H1 (cell line): ENCODE results near the gene LCP1. TPM values are rescaled to one million over a fixed set of nuclear protein-coding genes. Genes with fewer than 3 reads are reported as not detected.

Source experiments
- CTCF ChIA-PET: fragments of 300-600 bp; sonication (Branson Sonifier 250); formaldehyde crosslinking; loops from one replicate; lab custom pipeline; 2021; ENCODE audit not compliant: partially characterized antibody; lab: Charles Lee
- POLR2A ChIA-PET: fragments of 300-600 bp; sonication (Branson Sonifier 250); formaldehyde crosslinking; loops from one replicate; lab custom pipeline; 2021; ENCODE audit warnings: inconsistent platforms; ENCODE audit not compliant: partially characterized antibody; lab: Charles Lee
- DNase-seq, 2 experiments: peaks; one replicate each; pipeline versions ENCODE4 v3.0.0 to v3.0.0-alpha.2; 2010 to 2022; ENCODE audit warnings: low spot score in 2 of 2, low read depth in 1 of 2, mixed read lengths in 1 of 2
- FAIRE-seq: peaks from 2 replicates; lab custom pipeline; 2011; peaks lifted over from hg19 to GRCh38; lab: Jason Lieb, UNC
- H2AFZ ChIP-seq: 2 replicates; pipeline ENCODE4 v1.8.1; 2012; ENCODE audit warnings: low read length, inconsistent platforms
- H2AK5ac ChIP-seq: 2 replicates; pipeline ENCODE4 v1.6.1; 2013; ENCODE audit warnings: low read depth, low read length
- H2BK120ac ChIP-seq: replicated peaks from 2 replicates; pipeline ENCODE3; 2013; ENCODE audit warnings: low read depth, low read length, inconsistent platforms
- H2BK12ac ChIP-seq: 2 replicates; pipeline ENCODE4 v1.6.1; 2013; ENCODE audit warnings: low read depth, low read length
- H2BK15ac ChIP-seq: 2 replicates; pipeline ENCODE4 v1.6.1; 2013; ENCODE audit warnings: low read length
- H2BK20ac ChIP-seq: 2 replicates; pipeline ENCODE4 v1.6.1; 2013; ENCODE audit warnings: low read length
- H2BK5ac ChIP-seq: 2 replicates; pipeline ENCODE4 v1.6.1; 2013; ENCODE audit warnings: low read depth, low read length
- H3K14ac ChIP-seq: 2 replicates; pipeline ENCODE4 v1.6.1; 2013; ENCODE audit warnings: inconsistent platforms; ENCODE audit not compliant: insufficient read length
- H3K18ac ChIP-seq: 2 replicates; pipeline ENCODE4 v1.6.1; 2013; ENCODE audit warnings: low read length; ENCODE audit errors: extremely low read depth
- H3K23ac ChIP-seq: 2 replicates; pipeline ENCODE4 v1.6.1; 2013; ENCODE audit warnings: inconsistent platforms; ENCODE audit not compliant: insufficient read length
- H3K23me2 ChIP-seq: 2 replicates; pipeline ENCODE4 v1.6.1; 2013; ENCODE audit warnings: low read depth, low read length
- H3K27ac ChIP-seq: 2 replicates; pipeline ENCODE4 v1.6.1; 2011; ENCODE audit warnings: low read depth, low read length, inconsistent platforms
- H3K27me3 ChIP-seq, 4 experiments: replicated peaks in 1 of 4; 1 replicate in 1 of 4; 2 replicates in 3 of 4; pipeline versions ENCODE4 v1.6.1 to v1.8.1; 2011 to 2013; ENCODE audit warnings: low read length in 3 of 4, mild to moderate bottlenecking in 3 of 4, inconsistent platforms in 2 of 4, mixed read lengths in 2 of 4, moderate library complexity in 1 of 4; ENCODE audit not compliant: control insufficient read depth in 3 of 4, insufficient read depth in 3 of 4; ENCODE audit errors: extremely low read depth in 1 of 4
- H3K36me3 ChIP-seq, 4 experiments: 2 replicates each; pipeline versions ENCODE4 v1.6.1 to v1.8.1; 2011 to 2013; ENCODE audit warnings: mild to moderate bottlenecking in 4 of 4, low read length in 3 of 4, moderate library complexity in 2 of 4, control low read depth in 1 of 4, inconsistent platforms in 1 of 4; ENCODE audit not compliant: insufficient read depth in 4 of 4, control insufficient read depth in 2 of 4
- H3K4ac ChIP-seq: replicated peaks from 2 replicates; pipeline ENCODE3; 2013; ENCODE audit warnings: low read length, low read depth, mixed read lengths, inconsistent platforms; ENCODE audit not compliant: insufficient read length
- H3K4me1 ChIP-seq, 4 experiments: replicated peaks in 1 of 4; 1 replicate in 1 of 4; 2 replicates in 3 of 4; pipeline versions ENCODE4 v1.6.1 to v1.8.1; 2011 to 2013; ENCODE audit warnings: low read length in 3 of 4, inconsistent platforms in 2 of 4, mixed read lengths in 1 of 4; ENCODE audit not compliant: insufficient read depth in 4 of 4, control insufficient read depth in 3 of 4
- H3K4me2 ChIP-seq, 2 experiments: 2 replicates each; pipeline versions ENCODE4 v1.6.1 to v1.8.1; 2011 to 2013; ENCODE audit warnings: low read depth in 2 of 2, low read length in 2 of 2, control low read depth in 1 of 2, inconsistent platforms in 1 of 2, mild to moderate bottlenecking in 1 of 2; ENCODE audit not compliant: insufficient read depth in 1 of 2
- H3K4me3 ChIP-seq, 4 experiments: fragments of 200-600, 300-600 bp in 1 of 4; sonication (generic), shearing (Covaris generic), sonication (Bioruptor Twin) in 1 of 4; 2 replicates each; pipeline versions ENCODE4 v1.5.1 to v1.8.1; 2011 to 2016; ENCODE audit warnings: low read length in 4 of 4, low read depth in 3 of 4, control low read depth in 2 of 4, inconsistent platforms in 2 of 4, mild to moderate bottlenecking in 2 of 4, mixed read lengths in 1 of 4, moderate library complexity in 1 of 4; ENCODE audit not compliant: insufficient read depth in 2 of 4; ENCODE audit errors: extremely low read depth in 1 of 4
- H3K56ac ChIP-seq: replicated peaks from 2 replicates; pipeline ENCODE3; 2013; ENCODE audit warnings: low read depth, mild to moderate bottlenecking, mixed read lengths, low read length, inconsistent platforms; ENCODE audit not compliant: insufficient read length
- H3K79me1 ChIP-seq: 2 replicates; pipeline ENCODE4 v1.6.1; 2013; ENCODE audit warnings: low read depth, low read length, control low read depth
- H3K79me2 ChIP-seq, 2 experiments: 2 replicates each; pipeline versions ENCODE4 v1.6.1 to v1.8.1; 2012 to 2013; ENCODE audit warnings: low read length in 2 of 2, mild to moderate bottlenecking in 2 of 2, inconsistent platforms in 1 of 2; ENCODE audit not compliant: insufficient read depth in 2 of 2, control insufficient read depth in 1 of 2
- H3K9ac ChIP-seq, 4 experiments: replicated peaks in 1 of 4; 1 replicate in 1 of 4; 2 replicates in 3 of 4; pipeline versions ENCODE4 v1.6.1 to v1.8.1; 2011 to 2013; ENCODE audit warnings: low read depth in 3 of 4, low read length in 3 of 4, control low read depth in 2 of 4, mild to moderate bottlenecking in 2 of 4, moderate library complexity in 2 of 4, inconsistent platforms in 1 of 4; ENCODE audit errors: extremely low read depth in 1 of 4
- H3K9me3 ChIP-seq, 2 experiments: 2 replicates each; pipeline versions ENCODE4 v1.6.1 to v1.8.1; 2012 to 2013; ENCODE audit warnings: mild to moderate bottlenecking in 2 of 2, moderate library complexity in 2 of 2, control low read depth in 1 of 2, inconsistent platforms in 1 of 2, low read depth in 1 of 2, low read length in 1 of 2, mixed read lengths in 1 of 2; ENCODE audit not compliant: insufficient read depth in 2 of 2
- H4K20me1 ChIP-seq, 2 experiments: replicated peaks in 1 of 2; 2 replicates each; pipeline versions ENCODE3 to v1.8.1; 2011 to 2013; ENCODE audit warnings: inconsistent platforms in 2 of 2, low read length in 2 of 2, mild to moderate bottlenecking in 1 of 2; ENCODE audit not compliant: insufficient read depth in 2 of 2, control insufficient read depth in 1 of 2
- H4K5ac ChIP-seq: 2 replicates; pipeline ENCODE4 v1.6.1; 2013; ENCODE audit warnings: low read length, low read depth, mixed read lengths, inconsistent platforms; ENCODE audit not compliant: insufficient read length
- H4K8ac ChIP-seq: 2 replicates; pipeline ENCODE4 v1.8.0; 2013; ENCODE audit warnings: mild to moderate bottlenecking, moderate library complexity, low read length, inconsistent platforms; ENCODE audit not compliant: insufficient read depth; ENCODE audit errors: extremely low read depth
- H4K91ac ChIP-seq: replicated peaks from 2 replicates; pipeline ENCODE3; 2013; ENCODE audit warnings: low read length, mixed read lengths, inconsistent platforms; ENCODE audit not compliant: insufficient read length
- CEBPB ChIP-seq: IDR thresholded peaks from 2 replicates; pipeline ENCODE4 v1.6.1; 2012; ENCODE audit warnings: low read depth, low read length
- CTCF ChIP-seq, 3 experiments: IDR thresholded peaks; 1 replicate in 2 of 3; 2 replicates in 1 of 3; pipeline versions ENCODE4 v1.5.1 to v1.6.1; 2011; ENCODE audit warnings: low read length in 3 of 3, mild to moderate bottlenecking in 3 of 3, inconsistent platforms in 2 of 3, low read depth in 1 of 3, moderate library complexity in 1 of 3; ENCODE audit not compliant: insufficient read depth in 1 of 3; ENCODE audit errors: control extremely low read depth in 1 of 3
- EP300 ChIP-seq, 2 experiments: IDR thresholded peaks; 1 replicate in 1 of 2; 2 replicates in 1 of 2; pipeline ENCODE4 v1.6.1; 2011 to 2012; ENCODE audit warnings: low read depth in 2 of 2, low read length in 2 of 2, mild to moderate bottlenecking in 2 of 2, borderline replicate concordance in 1 of 2, inconsistent platforms in 1 of 2, moderate library complexity in 1 of 2
- NRF1 ChIP-seq: IDR thresholded peaks from 2 replicates; pipeline ENCODE4 v1.6.1; 2011; ENCODE audit warnings: mild to moderate bottlenecking, low read depth, low read length, improper control_type of control experiment
- RAD21 ChIP-seq, 2 experiments: IDR thresholded peaks in 1 of 2; conservative IDR thresholded peaks in 1 of 2; 2 replicates each; pipeline ENCODE4 v1.6.1; 2011; ENCODE audit warnings: low read depth in 2 of 2, low read length in 2 of 2, improper control_type of control experiment in 1 of 2, inconsistent platforms in 1 of 2, mild to moderate bottlenecking in 1 of 2, moderate library complexity in 1 of 2
- SIRT6 ChIP-seq: IDR thresholded peaks from one replicate; pipeline ENCODE4 v1.7.1; 2012; ENCODE audit warnings: low read length, inconsistent platforms
- TEAD4 ChIP-seq: IDR thresholded peaks from 2 replicates; pipeline ENCODE4 v1.6.1; 2012; ENCODE audit warnings: low read depth, low read length, inconsistent platforms, mixed read lengths
- WGBS, 2 experiments: shearing (Covaris generic) in 1 of 2; methylation state at CpG; one replicate each; pipeline versions ENCODE4 v1.1.6 to v1.1.7; 2013 to 2015; ENCODE audit warnings: low lambda C conversion rate in 2 of 2, mixed read lengths in 2 of 2, inconsistent platforms in 1 of 2, low coverage in 1 of 2, missing lambda C conversion rate in 1 of 2; ENCODE audit not compliant: insufficient replicate concordance in 2 of 2, insufficient coverage in 1 of 2, insufficient read length in 1 of 2; ENCODE audit errors: extremely low coverage in 1 of 2, missing lambda C conversion rate in 1 of 2; 5-methylcytosine and 5-hydroxymethylcytosine counted together
- polyA plus RNA-seq, 7 experiments: library from polyadenylated mRNA; depleted of rRNA in 3 of 7; stranded (reverse) in 5 of 7; unstranded in 2 of 7; fragments of >200 nt in 5 of 7; fragments of 200-250 nt in 2 of 7; gene quantifications; 1 replicate in 5 of 7; 2 replicates in 1 of 7; 4 replicates in 1 of 7; pipeline versions ENCODE4 v1.2.1 to v1.2.3, GENCODE V29; 2011 to 2013; ENCODE audit warnings: missing spikeins in 2 of 7, mixed read lengths in 2 of 7
- total RNA-seq: library from RNA; stranded (reverse); fragmentation: NEBNext Ultra II Directional; extraction: Animal tissue kit (Norgen Biotek cat#: 25700); gene quantifications from 2 replicates; pipeline ENCODE4 v1.2.1, GENCODE V29; 2021
- TF ChIP-seq, protein P1 (sequence below): IDR thresholded peaks from 2 replicates; pipeline ENCODE4 v1.6.1; 2012; ENCODE audit warnings: inconsistent platforms
- TF ChIP-seq, protein P2 (sequence below): IDR thresholded peaks from 2 replicates; pipeline ENCODE4 v1.6.1; 2012; ENCODE audit warnings: low read length, inconsistent platforms

The LCP1 gene
- total and polyA plus RNA-seq, 2 of the 8 experiments (the other 6 are each of a cell fraction or from before 2014, with no cell fraction given), result 0.65 to 4.3 TPM

GRCh38 chr13:46146898-46147297 is 35.1 kb downstream of the LCP1 start:
- Histone ChIP-seq H3K79me2 (no peaks in the 10 kb centered on the region), H3K36me3 (no peaks in the 10 kb centered on the region), H4K5ac (no peak overlapping the region), H3K23ac (no peak overlapping the region), H3K14ac (no peak overlapping the region), H2AK5ac (no peak overlapping the region), H3K4ac (no peak overlapping the region), H3K4me3 (no peak overlapping the region), H2BK120ac (no peak overlapping the region), H4K91ac (no peak overlapping the region), H3K4me2 (no peak overlapping the region), H3K9me3 (no peaks in the 10 kb centered on the region), H2BK12ac (no peak overlapping the region), H3K27me3 (no peaks in the 10 kb centered on the region), H3K79me1 (no peaks in the 10 kb centered on the region), H2AFZ (no peak overlapping the region; the same call in 1 of the 2 replicates), H3K4me1 (no peaks in the 10 kb centered on the region; a peak in 1 of 7 replicates), H4K20me1 (peaks cover 0 to 2% of the 10 kb centered on the region in 2 experiments), H3K18ac (no peak overlapping the region), H2BK5ac (no peak overlapping the region), H2BK20ac (no peak overlapping the region), H2BK15ac (no peak overlapping the region), H3K27ac (no peak overlapping the region), H4K8ac (no peak overlapping the region), H3K56ac (no peak overlapping the region), H3K9ac (no peak overlapping the region), H3K23me2 (no peaks in the 10 kb centered on the region)
- POLR2A ChIA-PET, result no interaction called here
- CTCF ChIA-PET, result no interaction called here
- FAIRE-seq, result no peak
- no peak for DNase-seq
- TF ChIP-seq, protein P1, sequence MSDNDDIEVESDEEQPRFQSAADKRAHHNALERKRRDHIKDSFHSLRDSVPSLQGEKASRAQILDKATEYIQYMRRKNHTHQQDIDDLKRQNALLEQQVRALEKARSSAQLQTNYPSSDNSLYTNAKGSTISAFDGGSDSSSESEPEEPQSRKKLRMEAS, result no peak
- TF ChIP-seq NRF1 (no peak), EP300 (IDR thresholded peaks at IDR 0.05; ENCODE audit: borderline replicate concordance in 1 of 2, low read depth in 2 of 2, low read length in 2 of 2) (no peak), SIRT6 (no peak), RAD21 (IDR thresholded peaks at IDR 0.05 in 1 of 2, conservative IDR thresholded peaks at IDR 0.05 in 1 of 2; ENCODE audit: low read depth in 2 of 2, low read length in 2 of 2) (peak; percentile 84 to 89), CTCF (IDR thresholded peaks at IDR 0.05; ENCODE audit: control extremely low read depth in 1 of 3, insufficient read depth in 1 of 3, low read depth in 1 of 3, low read length in 3 of 3) (peak; percentile 63 to 72 (median 63)), CEBPB (peak; percentile 77), TEAD4 (peak; percentile 30; the same call in 1 of the 2 replicates)
- TF ChIP-seq, protein P2, sequence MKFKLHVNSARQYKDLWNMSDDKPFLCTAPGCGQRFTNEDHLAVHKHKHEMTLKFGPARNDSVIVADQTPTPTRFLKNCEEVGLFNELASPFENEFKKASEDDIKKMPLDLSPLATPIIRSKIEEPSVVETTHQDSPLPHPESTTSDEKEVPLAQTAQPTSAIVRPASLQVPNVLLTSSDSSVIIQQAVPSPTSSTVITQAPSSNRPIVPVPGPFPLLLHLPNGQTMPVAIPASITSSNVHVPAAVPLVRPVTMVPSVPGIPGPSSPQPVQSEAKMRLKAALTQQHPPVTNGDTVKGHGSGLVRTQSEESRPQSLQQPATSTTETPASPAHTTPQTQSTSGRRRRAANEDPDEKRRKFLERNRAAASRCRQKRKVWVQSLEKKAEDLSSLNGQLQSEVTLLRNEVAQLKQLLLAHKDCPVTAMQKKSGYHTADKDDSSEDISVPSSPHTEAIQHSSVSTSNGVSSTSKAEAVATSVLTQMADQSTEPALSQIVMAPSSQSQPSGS, result no peak
- 53% methylated on average over 3 of the region's 3 CpGs; no CpG with 5 or more reads in 1 of the 2 experiments for WGBS, 2 experiments
